H1 (cell line): ENCODE results near the gene MACROD2. TPM values are rescaled to one million over a fixed set of nuclear protein-coding genes. Genes with fewer than 3 reads are reported as not detected.

Source experiments
- CTCF ChIA-PET: fragments of 300-600 bp; sonication (Branson Sonifier 250); formaldehyde crosslinking; loops from one replicate; lab custom pipeline; 2021; ENCODE audit not compliant: partially characterized antibody; lab: Charles Lee
- POLR2A ChIA-PET: fragments of 300-600 bp; sonication (Branson Sonifier 250); formaldehyde crosslinking; loops from one replicate; lab custom pipeline; 2021; ENCODE audit warnings: inconsistent platforms; ENCODE audit not compliant: partially characterized antibody; lab: Charles Lee
- DNase-seq, 2 experiments: peaks; one replicate each; pipeline versions ENCODE4 v3.0.0 to v3.0.0-alpha.2; 2010 to 2022; ENCODE audit warnings: low spot score in 2 of 2, low read depth in 1 of 2, mixed read lengths in 1 of 2
- FAIRE-seq: peaks from 2 replicates; lab custom pipeline; 2011; peaks lifted over from hg19 to GRCh38; lab: Jason Lieb, UNC
- H2AFZ ChIP-seq: 2 replicates; pipeline ENCODE4 v1.8.1; 2012; ENCODE audit warnings: low read length, inconsistent platforms
- H2AK5ac ChIP-seq: 2 replicates; pipeline ENCODE4 v1.6.1; 2013; ENCODE audit warnings: low read depth, low read length
- H2BK120ac ChIP-seq: replicated peaks from 2 replicates; pipeline ENCODE3; 2013; ENCODE audit warnings: low read depth, low read length, inconsistent platforms
- H2BK12ac ChIP-seq: 2 replicates; pipeline ENCODE4 v1.6.1; 2013; ENCODE audit warnings: low read depth, low read length
- H2BK15ac ChIP-seq: 2 replicates; pipeline ENCODE4 v1.6.1; 2013; ENCODE audit warnings: low read length
- H2BK20ac ChIP-seq: 2 replicates; pipeline ENCODE4 v1.6.1; 2013; ENCODE audit warnings: low read length
- H2BK5ac ChIP-seq: 2 replicates; pipeline ENCODE4 v1.6.1; 2013; ENCODE audit warnings: low read depth, low read length
- H3K14ac ChIP-seq: 2 replicates; pipeline ENCODE4 v1.6.1; 2013; ENCODE audit warnings: inconsistent platforms; ENCODE audit not compliant: insufficient read length
- H3K18ac ChIP-seq: 2 replicates; pipeline ENCODE4 v1.6.1; 2013; ENCODE audit warnings: low read length; ENCODE audit errors: extremely low read depth
- H3K23ac ChIP-seq: 2 replicates; pipeline ENCODE4 v1.6.1; 2013; ENCODE audit warnings: inconsistent platforms; ENCODE audit not compliant: insufficient read length
- H3K23me2 ChIP-seq: 2 replicates; pipeline ENCODE4 v1.6.1; 2013; ENCODE audit warnings: low read depth, low read length
- H3K27ac ChIP-seq: 2 replicates; pipeline ENCODE4 v1.6.1; 2011; ENCODE audit warnings: low read depth, low read length, inconsistent platforms
- H3K27me3 ChIP-seq, 4 experiments: replicated peaks in 1 of 4; 1 replicate in 1 of 4; 2 replicates in 3 of 4; pipeline versions ENCODE4 v1.6.1 to v1.8.1; 2011 to 2013; ENCODE audit warnings: low read length in 3 of 4, mild to moderate bottlenecking in 3 of 4, inconsistent platforms in 2 of 4, mixed read lengths in 2 of 4, moderate library complexity in 1 of 4; ENCODE audit not compliant: control insufficient read depth in 3 of 4, insufficient read depth in 3 of 4; ENCODE audit errors: extremely low read depth in 1 of 4
- H3K36me3 ChIP-seq, 4 experiments: 2 replicates each; pipeline versions ENCODE4 v1.6.1 to v1.8.1; 2011 to 2013; ENCODE audit warnings: mild to moderate bottlenecking in 4 of 4, low read length in 3 of 4, moderate library complexity in 2 of 4, control low read depth in 1 of 4, inconsistent platforms in 1 of 4; ENCODE audit not compliant: insufficient read depth in 4 of 4, control insufficient read depth in 2 of 4
- H3K4ac ChIP-seq: replicated peaks from 2 replicates; pipeline ENCODE3; 2013; ENCODE audit warnings: low read length, low read depth, mixed read lengths, inconsistent platforms; ENCODE audit not compliant: insufficient read length
- H3K4me1 ChIP-seq, 4 experiments: replicated peaks in 1 of 4; 1 replicate in 1 of 4; 2 replicates in 3 of 4; pipeline versions ENCODE4 v1.6.1 to v1.8.1; 2011 to 2013; ENCODE audit warnings: low read length in 3 of 4, inconsistent platforms in 2 of 4, mixed read lengths in 1 of 4; ENCODE audit not compliant: insufficient read depth in 4 of 4, control insufficient read depth in 3 of 4
- H3K4me2 ChIP-seq, 2 experiments: 2 replicates each; pipeline versions ENCODE4 v1.6.1 to v1.8.1; 2011 to 2013; ENCODE audit warnings: low read depth in 2 of 2, low read length in 2 of 2, control low read depth in 1 of 2, inconsistent platforms in 1 of 2, mild to moderate bottlenecking in 1 of 2; ENCODE audit not compliant: insufficient read depth in 1 of 2
- H3K4me3 ChIP-seq, 4 experiments: fragments of 200-600, 300-600 bp in 1 of 4; sonication (generic), shearing (Covaris generic), sonication (Bioruptor Twin) in 1 of 4; 2 replicates each; pipeline versions ENCODE4 v1.5.1 to v1.8.1; 2011 to 2016; ENCODE audit warnings: low read length in 4 of 4, low read depth in 3 of 4, control low read depth in 2 of 4, inconsistent platforms in 2 of 4, mild to moderate bottlenecking in 2 of 4, mixed read lengths in 1 of 4, moderate library complexity in 1 of 4; ENCODE audit not compliant: insufficient read depth in 2 of 4; ENCODE audit errors: extremely low read depth in 1 of 4
- H3K56ac ChIP-seq: replicated peaks from 2 replicates; pipeline ENCODE3; 2013; ENCODE audit warnings: low read depth, mild to moderate bottlenecking, mixed read lengths, low read length, inconsistent platforms; ENCODE audit not compliant: insufficient read length
- H3K79me1 ChIP-seq: 2 replicates; pipeline ENCODE4 v1.6.1; 2013; ENCODE audit warnings: low read depth, low read length, control low read depth
- H3K79me2 ChIP-seq, 2 experiments: 2 replicates each; pipeline versions ENCODE4 v1.6.1 to v1.8.1; 2012 to 2013; ENCODE audit warnings: low read length in 2 of 2, mild to moderate bottlenecking in 2 of 2, inconsistent platforms in 1 of 2; ENCODE audit not compliant: insufficient read depth in 2 of 2, control insufficient read depth in 1 of 2
- H3K9ac ChIP-seq, 4 experiments: replicated peaks in 1 of 4; 1 replicate in 1 of 4; 2 replicates in 3 of 4; pipeline versions ENCODE4 v1.6.1 to v1.8.1; 2011 to 2013; ENCODE audit warnings: low read depth in 3 of 4, low read length in 3 of 4, control low read depth in 2 of 4, mild to moderate bottlenecking in 2 of 4, moderate library complexity in 2 of 4, inconsistent platforms in 1 of 4; ENCODE audit errors: extremely low read depth in 1 of 4
- H3K9me3 ChIP-seq, 2 experiments: 2 replicates each; pipeline versions ENCODE4 v1.6.1 to v1.8.1; 2012 to 2013; ENCODE audit warnings: mild to moderate bottlenecking in 2 of 2, moderate library complexity in 2 of 2, control low read depth in 1 of 2, inconsistent platforms in 1 of 2, low read depth in 1 of 2, low read length in 1 of 2, mixed read lengths in 1 of 2; ENCODE audit not compliant: insufficient read depth in 2 of 2
- H4K20me1 ChIP-seq, 2 experiments: replicated peaks in 1 of 2; 2 replicates each; pipeline versions ENCODE3 to v1.8.1; 2011 to 2013; ENCODE audit warnings: inconsistent platforms in 2 of 2, low read length in 2 of 2, mild to moderate bottlenecking in 1 of 2; ENCODE audit not compliant: insufficient read depth in 2 of 2, control insufficient read depth in 1 of 2
- H4K5ac ChIP-seq: 2 replicates; pipeline ENCODE4 v1.6.1; 2013; ENCODE audit warnings: low read length, low read depth, mixed read lengths, inconsistent platforms; ENCODE audit not compliant: insufficient read length
- H4K8ac ChIP-seq: 2 replicates; pipeline ENCODE4 v1.8.0; 2013; ENCODE audit warnings: mild to moderate bottlenecking, moderate library complexity, low read length, inconsistent platforms; ENCODE audit not compliant: insufficient read depth; ENCODE audit errors: extremely low read depth
- H4K91ac ChIP-seq: replicated peaks from 2 replicates; pipeline ENCODE3; 2013; ENCODE audit warnings: low read length, mixed read lengths, inconsistent platforms; ENCODE audit not compliant: insufficient read length
- CBX5 ChIP-seq: fragments of 300-800, 300-1000 bp; sonication (generic); IDR thresholded peaks from 2 replicates; pipeline ENCODE4 v1.7.1; 2016; ENCODE audit warnings: antibody characterized with exemption, low read length, low read depth
- CBX8 ChIP-seq: fragments of 300-800, 300-1000 bp; sonication (generic); IDR thresholded peaks from 2 replicates; pipeline ENCODE4 v1.7.1; 2016; ENCODE audit warnings: low read depth, low read length, borderline replicate concordance
- EZH2 ChIP-seq: fragments of 200-600 bp; sonication (generic); IDR thresholded peaks from 2 replicates; pipeline ENCODE4 v1.7.1; 2012; ENCODE audit warnings: low read depth, mild to moderate bottlenecking, moderate library complexity, low read length, inconsistent platforms; ENCODE audit not compliant: severe bottlenecking
- GABPA ChIP-seq: IDR thresholded peaks from 2 replicates; pipeline ENCODE4 v1.6.1; 2011; ENCODE audit warnings: mild to moderate bottlenecking, low read length, moderate library complexity, borderline replicate concordance; ENCODE audit not compliant: insufficient read depth
- HDAC2 ChIP-seq, 2 experiments: fragments of 300-600 bp in 1 of 2; sonication (generic) in 1 of 2; IDR thresholded peaks; 2 replicates each; pipeline ENCODE4 v1.6.1; 2011 to 2012; ENCODE audit warnings: low read depth in 2 of 2, low read length in 2 of 2, mild to moderate bottlenecking in 2 of 2, moderate library complexity in 2 of 2, borderline replicate concordance in 1 of 2, inconsistent platforms in 1 of 2
- JUND ChIP-seq: IDR thresholded peaks from 2 replicates; pipeline ENCODE4 v1.6.1; 2011; ENCODE audit warnings: mild to moderate bottlenecking, improper control_type of control experiment, low read length
- PHF8 ChIP-seq: fragments of 200-600 bp; sonication (generic); conservative IDR thresholded peaks from 2 replicates; pipeline ENCODE4 v1.7.1; 2012; ENCODE audit warnings: low read depth, mild to moderate bottlenecking, inconsistent platforms, low read length, moderate library complexity
- RFX5 ChIP-seq: IDR thresholded peaks from 2 replicates; pipeline ENCODE4 v1.6.1; 2011; ENCODE audit warnings: low read depth, low read length, improper control_type of control experiment, borderline replicate concordance
- RNF2 ChIP-seq: fragments of 200-900, 300-1000 bp; sonication (generic); IDR thresholded peaks from 2 replicates; pipeline ENCODE4 v1.7.1; 2016; ENCODE audit warnings: borderline replicate concordance, low read depth, mild to moderate bottlenecking, antibody characterized with exemption, low read length; ENCODE audit not compliant: poor library complexity, severe bottlenecking; ENCODE audit errors: missing control alignments
- SIN3A ChIP-seq, 2 experiments: IDR thresholded peaks in 1 of 2; conservative IDR thresholded peaks in 1 of 2; 2 replicates each; pipeline ENCODE4 v1.6.1; 2011 to 2012; ENCODE audit warnings: low read length in 2 of 2, improper control_type of control experiment in 1 of 2, low read depth in 1 of 2, mild to moderate bottlenecking in 1 of 2
- TCF12 ChIP-seq: IDR thresholded peaks from 2 replicates; pipeline ENCODE4 v1.6.1; 2011; ENCODE audit warnings: low read depth, mild to moderate bottlenecking, low read length
- WGBS, 2 experiments: shearing (Covaris generic) in 1 of 2; methylation state at CpG; one replicate each; pipeline versions ENCODE4 v1.1.6 to v1.1.7; 2013 to 2015; ENCODE audit warnings: low lambda C conversion rate in 2 of 2, mixed read lengths in 2 of 2, inconsistent platforms in 1 of 2, low coverage in 1 of 2, missing lambda C conversion rate in 1 of 2; ENCODE audit not compliant: insufficient replicate concordance in 2 of 2, insufficient coverage in 1 of 2, insufficient read length in 1 of 2; ENCODE audit errors: extremely low coverage in 1 of 2, missing lambda C conversion rate in 1 of 2; 5-methylcytosine and 5-hydroxymethylcytosine counted together
- polyA plus RNA-seq, 7 experiments: library from polyadenylated mRNA; depleted of rRNA in 3 of 7; stranded (reverse) in 5 of 7; unstranded in 2 of 7; fragments of >200 nt in 5 of 7; fragments of 200-250 nt in 2 of 7; gene quantifications; 1 replicate in 5 of 7; 2 replicates in 1 of 7; 4 replicates in 1 of 7; pipeline versions ENCODE4 v1.2.1 to v1.2.3, GENCODE V29; 2011 to 2013; ENCODE audit warnings: missing spikeins in 2 of 7, mixed read lengths in 2 of 7
- total RNA-seq: library from RNA; stranded (reverse); fragmentation: NEBNext Ultra II Directional; extraction: Animal tissue kit (Norgen Biotek cat#: 25700); gene quantifications from 2 replicates; pipeline ENCODE4 v1.2.1, GENCODE V29; 2021

Gene MACROD2
- total and polyA plus RNA-seq, 2 of the 8 experiments (the other 6 are each of a cell fraction or from before 2014, with no cell fraction given), result 0.70 to 3.9 TPM

DNA sequence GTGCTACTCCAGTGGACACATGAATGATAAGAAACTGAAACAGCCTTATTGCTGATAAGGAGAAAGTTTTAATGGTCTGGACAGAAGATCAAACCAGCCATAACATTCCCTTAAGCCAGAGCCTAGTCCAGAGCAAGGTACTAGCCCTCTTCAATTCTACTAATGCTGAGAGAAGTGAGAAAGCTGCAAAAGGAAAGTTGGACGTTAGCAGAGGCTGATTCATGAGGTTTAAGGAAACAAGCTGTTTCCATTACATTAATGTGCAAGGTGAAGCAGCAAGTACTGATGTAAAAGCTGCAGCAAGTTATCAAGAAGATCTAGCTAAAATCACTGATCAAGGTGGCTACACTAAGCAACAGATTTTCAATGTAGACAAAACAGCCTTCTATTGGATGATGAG lies 1943.5 kb downstream of the MACROD2 start:
- Histone ChIP-seq H3K23me2 (no peaks in the 10 kb centered on the region), H4K5ac (no peak overlapping the region), H2AK5ac (no peak overlapping the region), H3K18ac (no peak overlapping the region), H4K20me1 (no peaks in the 10 kb centered on the region), H3K4me2 (no peak overlapping the region), H4K91ac (no peak overlapping the region), H3K27ac (no peak overlapping the region), H2BK15ac (no peak overlapping the region), H3K23ac (no peak overlapping the region), H3K9me3 (peaks cover 2 to 6% of the 10 kb centered on the region in 2 experiments; a peak in 2 of 4 replicates), H4K8ac (no peak overlapping the region), H3K4me1 (no peaks in the 10 kb centered on the region), H3K4ac (no peak overlapping the region), H3K4me3 (no peak overlapping the region), H2BK12ac (no peak overlapping the region), H3K56ac (no peak overlapping the region), H3K79me1 (no peaks in the 10 kb centered on the region), H2BK5ac (no peak overlapping the region), H3K79me2 (no peaks in the 10 kb centered on the region), H3K36me3 (no peaks in the 10 kb centered on the region), H3K27me3 (no peaks in the 10 kb centered on the region), H3K14ac (no peak overlapping the region), H2BK20ac (no peak overlapping the region), H2AFZ (no peak overlapping the region), H2BK120ac (no peak overlapping the region), H3K9ac (no peak overlapping the region)
- FAIRE-seq (no peak), DNase-seq (no peak)
- ChIA-PET POLR2A (no interaction called here), CTCF (interaction anchor here (0.7 to 1.3 kb wide), 2 partner anchors 8 to 12 kb away, joined by 4 to 5 read pairs; no protein-coding TSS in a partner anchor)
- WGBS, 2 experiments, result 86% methylated on average over 1 of the region's 1 CpG; no CpG with 5 or more reads in 1 of the 2 experiments
- TF ChIP-seq CBX5 (no peak), EZH2 (no peak), RNF2 (no peak), CBX8 (no peak), TCF12 (no peak), PHF8 (no peak), JUND (no peak), RFX5 (no peak), GABPA (no peak), SIN3A (conservative IDR thresholded peaks at IDR 0.05 in 1 of 2, IDR thresholded peaks at IDR 0.05 in 1 of 2; ENCODE audit: low read depth in 1 of 2, low read length in 2 of 2) (no peak), HDAC2 (IDR thresholded peaks at IDR 0.05; ENCODE audit: borderline replicate concordance in 1 of 2, low read depth in 2 of 2, low read length in 2 of 2) (no peak)
